ENCODE data around the gene TBCCD1.

TBCCD1 gene

GRCh38 chr3:186544281-186544680 lies 22.9 kb downstream of the TBCCD1 start, which contains the start of gene CRYGS:
Gene CRYGS, minus strand, starts transcription at chr3:186544380. Its CDS starts 54 bp downstream, at chr3:186544326.
- TF ChIP-seq EZH2 (IDR thresholded peaks at IDR 0.05; ENCODE audit: borderline replicate concordance, low read length) (no peak), CTCF (IDR thresholded peaks at IDR 0.05; ENCODE audit: low read length) (no peak)

GRCh38 chr3:186540835-186541226 lies 26.3 kb downstream of the TBCCD1 start:
- Histone ChIP-seq H3K27ac (ENCODE audit: low read depth, low read length, poor library complexity, severe bottlenecking) (no peak overlapping the region), H3K4me2 (ENCODE audit: low read length) (no peak overlapping the region), H3K9me2 (ENCODE audit: low read depth, low read length) (no peaks in the 10 kb centered on the region), H3K9me3 (ENCODE audit: low read length) (no peaks in the 10 kb centered on the region), H3K36me3 (ENCODE audit: insufficient read depth, low read length) (peaks cover 5% of the 10 kb centered on the region; the same call in 1 of the 2 replicates), H3K4me3 (ENCODE audit: low read depth, low read length, poor library complexity, severe bottlenecking) (no peak overlapping the region), H3F3A (ENCODE audit: insufficient read depth, low read length) (no peaks in the 10 kb centered on the region), H4K20me1 (ENCODE audit: insufficient read depth, low read length) (no peaks in the 10 kb centered on the region), H3K9ac (ENCODE audit: low read length) (no peak overlapping the region), H2AFZ (ENCODE audit: low read length) (no peak overlapping the region), H3K27me3 (ENCODE audit: insufficient read depth, low read length) (no peaks in the 10 kb centered on the region), H3K79me2 (ENCODE audit: insufficient read depth, low read length) (no peaks in the 10 kb centered on the region), H3K4me1 (ENCODE audit: insufficient read depth, low read length, severe bottlenecking) (peaks cover 26% of the 10 kb centered on the region)
- no peak for TF ChIP-seq EZH2 (IDR thresholded peaks at IDR 0.05; ENCODE audit: borderline replicate concordance, low read length)
- no peak for TF ChIP-seq CTCF (IDR thresholded peaks at IDR 0.05; ENCODE audit: low read length)

More at GRCh38 chr3:186544281-186544680, 22.9 kb downstream of the TBCCD1 start, which contains the start of gene CRYGS:
- Histone ChIP-seq H2AFZ (ENCODE audit: low read length) (no peak within 1 kb of the TSS), H3K79me2 (ENCODE audit: insufficient read depth, low read length) (no peaks in the 10 kb centered on the region), H3F3A (ENCODE audit: insufficient read depth, low read length) (no peaks in the 10 kb centered on the region), H3K9me2 (ENCODE audit: low read depth, low read length) (no peaks in the 10 kb centered on the region), H4K20me1 (ENCODE audit: insufficient read depth, low read length) (no peaks in the 10 kb centered on the region), H3K4me2 (ENCODE audit: low read length) (no peak within 1 kb of the TSS), H3K27me3 (ENCODE audit: insufficient read depth, low read length) (no peaks in the 10 kb centered on the region), H3K9ac (ENCODE audit: low read length) (no peak within 1 kb of the TSS), H3K27ac (ENCODE audit: low read depth, low read length, poor library complexity, severe bottlenecking) (no peak within 1 kb of the TSS), H3K9me3 (ENCODE audit: low read length) (no peaks in the 10 kb centered on the region), H3K4me3 (ENCODE audit: low read depth, low read length, poor library complexity, severe bottlenecking) (no peak within 1 kb of the TSS), H3K36me3 (ENCODE audit: insufficient read depth, low read length) (peaks cover 24% of the 10 kb centered on the region), H3K4me1 (ENCODE audit: insufficient read depth, low read length, severe bottlenecking) (peaks cover 9% of the 10 kb centered on the region)

DNA sequence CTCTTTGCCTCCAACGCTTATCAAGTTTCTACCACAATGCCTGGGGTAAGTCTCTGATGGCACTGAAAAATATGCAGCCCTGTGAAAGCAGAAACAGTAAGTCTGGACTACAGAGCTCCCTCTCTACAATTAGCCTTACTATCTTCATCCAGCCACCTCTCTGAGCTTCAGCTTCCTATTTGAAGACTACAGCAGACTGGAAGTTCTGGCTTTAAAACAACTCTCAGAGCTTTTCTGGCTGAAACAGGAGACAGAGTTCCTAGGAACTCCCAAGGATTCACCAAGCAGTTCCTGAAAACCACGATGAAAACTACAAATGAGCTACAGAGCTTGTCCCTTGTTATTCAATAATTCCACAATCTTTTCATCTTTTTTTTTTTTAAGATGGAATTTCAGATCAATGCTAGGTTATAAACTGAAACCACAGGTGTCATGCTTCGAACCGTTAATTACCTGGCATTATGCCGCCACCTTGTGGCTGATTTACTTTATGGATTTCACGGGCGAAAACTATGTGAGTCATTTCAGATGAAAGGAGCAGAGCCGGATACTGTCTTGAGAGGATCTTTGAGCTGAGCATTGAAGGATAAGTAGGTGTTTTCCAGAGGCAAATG lies 26.8 kb downstream of the TBCCD1 start:
- Histone ChIP-seq H3K9ac (ENCODE audit: low read length) (peak overlapping the region; percentile 8; the same call in 1 of the 2 replicates), H2AFZ (ENCODE audit: low read length) (no peak overlapping the region; the same call in 1 of the 2 replicates), H3K4me2 (ENCODE audit: low read length) (peak overlapping the region; percentile 19; the same call in 1 of the 2 replicates)

More for the DNA sequence above, 26.8 kb downstream of the TBCCD1 start:
- Histone ChIP-seq H3K27ac (ENCODE audit: low read depth, low read length, poor library complexity, severe bottlenecking) (peak overlapping the region; percentile 37), H3K27me3 (ENCODE audit: insufficient read depth, low read length) (no peaks in the 10 kb centered on the region), H3F3A (ENCODE audit: insufficient read depth, low read length) (no peaks in the 10 kb centered on the region), H3K36me3 (ENCODE audit: insufficient read depth, low read length) (peaks cover 5% of the 10 kb centered on the region; the same call in 1 of the 2 replicates), H3K79me2 (ENCODE audit: insufficient read depth, low read length) (no peaks in the 10 kb centered on the region), H3K4me3 (ENCODE audit: low read depth, low read length, poor library complexity, severe bottlenecking) (no peak overlapping the region), H4K20me1 (ENCODE audit: insufficient read depth, low read length) (no peaks in the 10 kb centered on the region), H3K4me1 (ENCODE audit: insufficient read depth, low read length, severe bottlenecking) (peaks cover 31% of the 10 kb centered on the region), H3K9me2 (ENCODE audit: low read depth, low read length) (no peaks in the 10 kb centered on the region), H3K9me3 (ENCODE audit: low read length) (no peaks in the 10 kb centered on the region)
- TF ChIP-seq CTCF (IDR thresholded peaks at IDR 0.05; ENCODE audit: low read length) = peak; percentile 98
- TF ChIP-seq EZH2 (IDR thresholded peaks at IDR 0.05; ENCODE audit: borderline replicate concordance, low read length) = no peak

Measured in OCI-LY1 (cell line).